ENCODE results near the gene KBTBD4.

KBTBD4 gene

GRCh38 chr11:47523490-47524225, 55.1 kb downstream of the KBTBD4 start:
- DNase-seq = peak; percentile 38

Data from midbrain (tissue), 1 donor.